ENCODE measurements around the gene PSENEN. TPM values are rescaled to one million over a fixed set of nuclear protein-coding genes. Genes with fewer than 3 reads are reported as not detected.

Gene PSENEN
- total and polyA plus RNA-seq, 9 of the 15 experiments (the other 6 are each of a cell fraction or from before 2014, with no cell fraction given) = 34.5 to 299 (median 61.1) TPM

DNA sequence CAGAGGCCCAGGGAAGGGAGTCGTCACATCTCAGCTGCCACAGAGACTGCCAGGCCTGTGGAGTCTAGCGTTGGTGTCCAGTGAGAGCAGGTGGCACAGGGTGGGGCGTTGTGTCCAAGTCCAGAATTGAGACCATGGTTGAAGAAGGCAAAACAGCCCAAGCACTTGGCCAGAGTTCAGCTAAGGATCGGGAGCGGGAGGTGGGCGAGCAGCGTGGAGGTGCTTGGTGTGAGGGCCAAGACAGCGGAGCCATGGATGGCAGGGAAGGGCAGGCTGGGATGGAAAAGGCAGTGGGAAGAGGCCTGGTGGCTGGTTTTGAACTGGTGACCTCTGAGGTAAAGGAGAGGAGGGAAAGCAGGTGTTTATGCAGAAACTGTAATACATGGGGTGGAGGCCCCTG, 11.2 kb upstream of the PSENEN start:
- no peaks in the 10 kb centered on the region for H3K9me1 ChIP-seq (ENCODE audit: control insufficient read depth, insufficient read depth, low read length)
- H4K20me1 ChIP-seq (replicated peaks; ENCODE audit: control insufficient read depth, insufficient read depth, low read length) = no peaks in the 10 kb centered on the region
- DNase-seq (ENCODE audit: extremely low read depth in 1 of 4, low spot score in 3 of 4) (no peak), ATAC-seq (no peak), FAIRE-seq (no peak)
- no TSS peak for BruUV-seq (replicated peaks)
- no peaks in the 10 kb centered on the region for H3K27me3 ChIP-seq (ENCODE audit: control insufficient read depth in 2 of 2, insufficient read depth in 2 of 2, low read length in 2 of 2)
- H3K27ac ChIP-seq (ENCODE audit: extremely low read depth, low read depth, low read length) = no peak overlapping the region
- in situ Hi-C loops (cut with MboI) = no loop called here
- no peak overlapping the region for H2AFZ ChIP-seq (ENCODE audit: low read depth, low read length)
- H3K4me1 ChIP-seq (replicated peaks in 1 of 2; ENCODE audit: control insufficient read depth in 2 of 2, insufficient read depth in 2 of 2, low read length in 2 of 2) = peaks cover 0 to 17% of the 10 kb centered on the region in 2 experiments; a peak in 2 of 5 replicates
- CTCF ChIA-PET (ENCODE audit: low intra/inter-chr PET ratio) = no interaction called here
- H3K4me2 ChIP-seq (ENCODE audit: insufficient read depth, low read length) = no peak overlapping the region
- no peaks in the 10 kb centered on the region for H3K9me3 ChIP-seq (replicated peaks; ENCODE audit: control insufficient read depth, insufficient read depth, low read depth, low read length)
- intact Hi-C loops (cut with micrococcal nuclease) = no loop called here
- H3K4me3 ChIP-seq = no peak overlapping the region
- H3K79me2 ChIP-seq (ENCODE audit: control insufficient read depth, insufficient read depth, low read length) = no peaks in the 10 kb centered on the region
- TF ChIP-seq POLR2G (IDR thresholded peaks at IDR 0.05; ENCODE audit: low read depth, low read length) = peak; percentile 54; the same call in 1 of the 2 replicates
- no peak for TF ChIP-seq TRIM28 (IDR thresholded peaks at IDR 0.05)
- no peak overlapping the region for H3K9ac ChIP-seq (ENCODE audit: insufficient read depth in 1 of 2, low read depth in 2 of 2, low read length in 2 of 2)
- 91% methylated on average over 8 of the region's 8 CpGs for WGBS (ENCODE audit: insufficient coverage, low coverage, missing lambda C conversion rate)
- POLR2A ChIA-PET = interaction anchor here (0.6 to 0.9 kb wide), 2 partner anchors 11 to 272 kb away, joined by 3 to 5 read pairs; no protein-coding TSS in a partner anchor
- H3K36me3 ChIP-seq (ENCODE audit: control insufficient read depth, insufficient read depth, low read length) = peaks cover 97% of the 10 kb centered on the region; the same call in 2 of the 3 replicates

DNA sequence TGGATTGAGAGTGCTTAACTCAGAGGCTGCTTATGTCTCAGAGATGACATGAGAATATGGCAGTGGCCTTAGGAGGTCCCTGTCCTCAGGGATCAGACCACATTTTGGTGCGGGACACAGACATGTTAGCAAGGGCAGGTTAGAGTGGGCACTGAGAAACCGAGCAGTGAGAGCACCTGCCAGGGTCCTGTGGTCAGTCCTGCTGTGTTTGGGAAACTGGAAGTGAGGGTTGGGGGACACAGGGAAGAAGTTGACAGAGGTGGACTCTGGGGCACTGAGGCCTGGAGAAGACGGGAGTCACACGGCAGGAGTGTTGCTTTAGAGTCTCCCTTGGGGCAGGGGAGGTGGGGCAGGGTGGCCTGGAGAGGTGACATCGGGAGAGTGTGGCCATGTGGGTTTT, 10.6 kb upstream of the PSENEN start:
- Histone ChIP-seq H3K36me3 (ENCODE audit: control insufficient read depth, insufficient read depth, low read length) (peaks cover 91% of the 10 kb centered on the region; the same call in 2 of the 3 replicates), H3K79me2 (ENCODE audit: control insufficient read depth, insufficient read depth, low read length) (no peaks in the 10 kb centered on the region; the same call in 2 of the 3 replicates), H3K4me2 (ENCODE audit: insufficient read depth, low read length) (no peak overlapping the region), H3K27ac (ENCODE audit: extremely low read depth, low read depth, low read length) (no peak overlapping the region), H3K9ac (ENCODE audit: insufficient read depth in 1 of 2, low read depth in 2 of 2, low read length in 2 of 2) (no peak overlapping the region; a peak in 1 of 4 replicates), H3K4me3 (no peak overlapping the region), H3K4me1 (replicated peaks in 1 of 2; ENCODE audit: control insufficient read depth in 2 of 2, insufficient read depth in 2 of 2, low read length in 2 of 2) (peaks cover 3 to 24% of the 10 kb centered on the region in 2 experiments; a peak in 4 of 5 replicates), H3K27me3 (ENCODE audit: control insufficient read depth in 2 of 2, insufficient read depth in 2 of 2, low read length in 2 of 2) (no peaks in the 10 kb centered on the region), H3K9me1 (ENCODE audit: control insufficient read depth, insufficient read depth, low read length) (no peaks in the 10 kb centered on the region), H3K9me3 (replicated peaks; ENCODE audit: control insufficient read depth, insufficient read depth, low read depth, low read length) (no peaks in the 10 kb centered on the region), H4K20me1 (replicated peaks; ENCODE audit: control insufficient read depth, insufficient read depth, low read length) (no peaks in the 10 kb centered on the region), H2AFZ (ENCODE audit: low read depth, low read length) (no peak overlapping the region)
- WGBS (ENCODE audit: insufficient coverage, low coverage, missing lambda C conversion rate) = 75% methylated on average over 5 of the region's 5 CpGs
- FAIRE-seq (no peak), ATAC-seq (no peak), DNase-seq (ENCODE audit: extremely low read depth in 1 of 4, low spot score in 3 of 4) (no peak)
- POLR2A ChIA-PET = interaction anchor here (0.6 to 1.0 kb wide), 3 partner anchors 12 to 272 kb away, joined by 3 to 5 read pairs (median 4); no protein-coding TSS in a partner anchor
- CTCF ChIA-PET (ENCODE audit: low intra/inter-chr PET ratio) = no interaction called here
- no TSS peak for BruUV-seq (replicated peaks)
- in situ Hi-C loops (cut with MboI) = no loop called here
- intact Hi-C loops (cut with micrococcal nuclease) = no loop called here
- TF ChIP-seq MAFF (IDR thresholded peaks at IDR 0.05; ENCODE audit: low read length) (no peak), NR1H2 (CRISPR knock-in tag; IDR thresholded peaks at IDR 0.05) (no peak), CREBBP (IDR thresholded peaks at IDR 0.05; ENCODE audit: low read depth, low read length) (no peak), HNRNPLL (IDR thresholded peaks at IDR 0.05; ENCODE audit: low read depth, low read length, poor library complexity, severe bottlenecking) (no peak), MCM7 (IDR thresholded peaks at IDR 0.05) (no peak), BDP1 (IDR thresholded peaks at IDR 0.05; ENCODE audit: insufficient read depth, insufficient read length) (no peak), SMARCC2 (IDR thresholded peaks at IDR 0.05; ENCODE audit: low read depth) (no peak), ESRRB (CRISPR knock-in tag; IDR thresholded peaks at IDR 0.05; ENCODE audit: borderline replicate concordance) (no peak), KDM5B (IDR thresholded peaks at IDR 0.05; ENCODE audit: insufficient replicate concordance, low read depth, low read length) (no peak), HNRNPK (IDR thresholded peaks at IDR 0.05; ENCODE audit: low read depth, low read length, poor library complexity, severe bottlenecking) (no peak), POLR2B (IDR thresholded peaks at IDR 0.05; ENCODE audit: low read depth, partially characterized antibody) (no peak), SMC3 (conservative IDR thresholded peaks at IDR 0.05; ENCODE audit: insufficient read depth, low read depth, low read length) (no peak), CAMTA2 (CRISPR knock-in tag; conservative IDR thresholded peaks at IDR 0.05) (no peak)
- TF ChIP-seq, protein P1, sequence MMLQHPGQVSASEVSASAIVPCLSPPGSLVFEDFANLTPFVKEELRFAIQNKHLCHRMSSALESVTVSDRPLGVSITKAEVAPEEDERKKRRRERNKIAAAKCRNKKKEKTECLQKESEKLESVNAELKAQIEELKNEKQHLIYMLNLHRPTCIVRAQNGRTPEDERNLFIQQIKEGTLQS (IDR thresholded peaks at IDR 0.05) = no peak
- TF ChIP-seq, protein P1 (CRISPR knock-in tag; conservative IDR thresholded peaks at IDR 0.05) = no peak
